HG02981 (cell line): ENCODE data around the gene SV2B.
A peak's percentile ranks its signal among the peaks of the same experiment; 100 is the strongest.
"Not testable (repeated sequence)": the region's sequence is repeated elsewhere in the genome, so short reads cannot be mapped to it uniquely, and the experiment has no call there.

Experiments
- ATAC-seq: cut with Tn5 transposase; IDR thresholded peaks from one replicate; pipeline ENCODE4 v1.9.1; 2021; ENCODE audit warnings: mild to moderate bottlenecking, moderate library complexity; ENCODE audit not compliant: unreplicated experiment

The SV2B gene, protein sequence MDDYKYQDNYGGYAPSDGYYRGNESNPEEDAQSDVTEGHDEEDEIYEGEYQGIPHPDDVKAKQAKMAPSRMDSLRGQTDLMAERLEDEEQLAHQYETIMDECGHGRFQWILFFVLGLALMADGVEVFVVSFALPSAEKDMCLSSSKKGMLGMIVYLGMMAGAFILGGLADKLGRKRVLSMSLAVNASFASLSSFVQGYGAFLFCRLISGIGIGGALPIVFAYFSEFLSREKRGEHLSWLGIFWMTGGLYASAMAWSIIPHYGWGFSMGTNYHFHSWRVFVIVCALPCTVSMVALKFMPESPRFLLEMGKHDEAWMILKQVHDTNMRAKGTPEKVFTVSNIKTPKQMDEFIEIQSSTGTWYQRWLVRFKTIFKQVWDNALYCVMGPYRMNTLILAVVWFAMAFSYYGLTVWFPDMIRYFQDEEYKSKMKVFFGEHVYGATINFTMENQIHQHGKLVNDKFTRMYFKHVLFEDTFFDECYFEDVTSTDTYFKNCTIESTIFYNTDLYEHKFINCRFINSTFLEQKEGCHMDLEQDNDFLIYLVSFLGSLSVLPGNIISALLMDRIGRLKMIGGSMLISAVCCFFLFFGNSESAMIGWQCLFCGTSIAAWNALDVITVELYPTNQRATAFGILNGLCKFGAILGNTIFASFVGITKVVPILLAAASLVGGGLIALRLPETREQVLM

DNA sequence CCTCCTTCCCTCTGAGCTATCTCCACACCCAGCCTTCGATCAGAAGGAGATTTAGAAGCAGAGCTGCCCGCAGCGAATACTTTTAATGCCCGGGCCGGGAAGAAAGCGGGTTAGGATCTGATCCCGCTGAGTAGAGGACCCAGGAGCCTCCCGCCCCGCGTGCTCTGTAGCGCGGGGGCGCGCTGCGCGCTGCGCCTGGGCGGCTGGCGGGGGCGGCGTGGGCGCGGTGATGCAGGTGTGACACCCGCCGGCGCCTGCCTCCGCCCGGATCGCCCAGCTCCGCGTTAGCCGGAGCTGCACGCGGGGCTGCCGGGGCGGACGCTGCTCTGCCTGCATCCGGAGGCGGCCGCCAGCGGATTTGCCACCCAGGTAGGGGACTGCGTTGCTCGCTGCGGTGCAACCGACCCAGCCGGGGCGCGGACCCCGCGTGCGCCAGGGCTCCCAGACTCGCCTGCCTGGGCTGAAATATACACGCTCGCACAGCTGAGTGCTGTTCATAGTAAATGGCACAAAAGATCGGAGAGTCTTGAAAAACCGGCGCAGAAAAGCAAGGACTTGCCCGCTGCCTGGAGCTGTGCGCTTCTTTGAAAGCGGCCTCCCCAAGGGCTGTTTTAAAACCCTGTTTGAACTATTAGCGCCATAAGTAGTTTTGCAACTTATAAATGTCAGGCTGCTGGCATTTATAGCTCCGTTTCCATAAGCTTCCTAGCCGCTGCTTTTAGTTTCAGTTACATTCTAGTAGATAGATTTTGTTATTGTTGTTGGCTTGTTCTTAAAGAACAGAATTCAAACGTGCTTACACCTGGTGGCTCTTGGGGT, at the start of gene SV2B:
Gene SV2B (plus strand): TSS at position 263 of the 819 bp plus-strand sequence. CDS start 126,007 bp downstream, outside the sequence.
- ATAC-seq = no peak

DNA sequence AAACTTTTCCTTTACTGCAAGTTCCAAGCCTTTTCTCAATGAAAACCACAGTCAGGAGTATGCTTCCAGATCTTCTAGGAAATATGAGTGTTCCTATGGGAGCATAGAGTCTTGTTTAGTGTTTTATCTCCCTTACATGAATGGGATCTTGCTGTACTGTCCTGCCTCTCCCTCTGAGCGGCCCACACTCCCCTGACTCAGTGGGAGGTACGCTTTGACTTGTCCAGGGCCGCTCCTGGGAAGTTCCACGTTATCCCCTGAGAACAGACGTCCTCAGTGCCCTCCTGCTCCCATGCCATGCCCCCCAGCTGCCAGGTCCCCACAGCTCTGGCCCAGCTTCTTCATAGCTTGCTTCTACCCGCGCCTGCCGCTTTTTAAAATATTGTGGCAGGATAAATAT, 48.8 kb upstream of the SV2B start:
- no peak for ATAC-seq

DNA sequence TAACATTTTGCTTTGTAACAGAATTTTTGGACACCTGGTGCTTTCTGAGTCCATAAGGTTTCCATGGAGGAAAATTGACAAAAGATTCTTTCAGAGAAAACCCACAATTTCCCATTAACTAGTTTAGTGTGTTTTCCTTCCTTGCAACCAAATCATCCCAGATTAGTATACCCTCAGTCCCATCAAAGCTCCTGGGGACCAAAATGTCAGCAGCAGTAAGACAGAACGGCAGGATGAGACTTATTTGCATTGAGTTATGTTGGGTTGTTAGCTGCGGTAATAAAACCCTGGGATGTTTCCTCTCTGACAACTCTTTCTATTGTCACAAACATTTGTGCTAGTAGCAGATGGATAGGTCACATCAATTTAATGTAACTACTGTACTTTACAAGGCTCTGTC, 45.2 kb upstream of the SV2B start:
- no peak for ATAC-seq

DNA sequence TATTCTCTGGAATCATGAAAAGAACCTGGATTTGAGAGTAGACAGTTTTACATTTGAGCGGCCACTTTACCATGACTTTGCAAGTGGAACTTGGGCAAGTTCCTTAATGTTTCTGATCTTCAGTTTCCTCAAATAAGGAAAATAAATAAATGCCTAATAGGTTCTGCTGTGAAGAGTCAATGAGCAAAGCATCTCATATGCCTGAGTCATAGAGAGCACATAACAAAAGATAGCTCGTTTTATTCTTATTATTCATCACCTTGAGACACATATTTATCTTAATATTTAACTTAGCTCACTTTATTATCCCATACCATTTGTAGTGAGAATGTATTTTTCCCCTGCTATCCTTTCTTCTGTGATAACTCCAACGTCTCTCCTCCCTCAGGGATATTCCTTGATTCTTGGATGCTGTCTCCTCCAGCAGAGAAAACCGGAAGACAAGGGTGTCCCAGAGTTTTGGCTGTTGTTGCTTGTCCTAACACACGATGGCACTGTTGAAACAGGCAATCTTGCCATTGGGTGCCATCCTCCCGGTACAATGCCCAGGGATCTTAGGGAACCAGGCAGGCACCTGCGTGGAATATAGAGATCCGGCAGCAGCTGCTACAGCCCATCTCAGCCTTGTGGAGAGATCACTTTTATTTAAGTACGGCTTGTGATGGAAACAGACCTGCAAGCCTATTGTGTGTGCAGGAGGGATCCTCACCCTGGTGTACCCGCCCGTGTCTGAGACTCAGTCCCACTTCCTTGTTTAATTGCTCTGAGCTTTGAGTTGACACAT, 44.3 kb upstream of the SV2B start:
- ATAC-seq = peak; percentile 56

DNA sequence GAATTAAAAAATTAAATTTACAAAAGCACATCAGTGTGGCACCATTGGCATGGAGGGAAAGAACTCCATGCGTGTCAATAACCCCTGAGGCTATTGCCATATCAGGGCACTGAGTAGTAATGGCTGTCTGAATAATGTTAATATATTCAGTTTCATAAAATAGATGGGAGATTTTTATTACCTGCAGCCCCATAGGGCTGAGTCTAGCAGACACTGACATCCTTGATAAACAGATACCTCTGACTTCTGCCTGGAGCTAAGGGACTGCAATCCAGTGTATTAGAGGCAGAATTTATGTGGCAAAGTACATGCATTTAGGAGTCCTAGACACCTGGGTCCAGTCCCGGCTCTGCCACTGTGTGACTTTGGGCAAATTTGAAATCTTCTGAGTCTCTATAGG, 38.8 kb upstream of the SV2B start:
- ATAC-seq = no peak

DNA sequence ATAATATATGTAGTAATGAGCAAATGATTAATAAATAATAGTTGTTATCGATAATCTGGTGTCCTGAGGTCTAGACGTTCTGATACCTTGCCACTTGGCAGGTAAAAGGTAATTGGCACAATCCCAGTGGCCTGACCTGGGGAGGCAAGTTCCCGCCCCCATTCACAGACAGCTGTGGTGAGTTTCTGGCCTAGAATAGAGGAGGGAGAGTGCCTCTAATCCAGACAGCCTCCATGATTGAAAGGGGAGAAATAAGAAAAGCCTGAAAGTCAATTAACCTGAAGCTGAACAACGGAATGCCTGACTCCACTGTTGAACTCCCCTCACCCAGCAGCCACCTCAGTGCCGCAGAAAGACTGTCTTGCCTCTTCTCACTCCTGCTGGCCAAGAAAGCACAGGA, 38.1 kb upstream of the SV2B start:
- ATAC-seq = no peak

DNA sequence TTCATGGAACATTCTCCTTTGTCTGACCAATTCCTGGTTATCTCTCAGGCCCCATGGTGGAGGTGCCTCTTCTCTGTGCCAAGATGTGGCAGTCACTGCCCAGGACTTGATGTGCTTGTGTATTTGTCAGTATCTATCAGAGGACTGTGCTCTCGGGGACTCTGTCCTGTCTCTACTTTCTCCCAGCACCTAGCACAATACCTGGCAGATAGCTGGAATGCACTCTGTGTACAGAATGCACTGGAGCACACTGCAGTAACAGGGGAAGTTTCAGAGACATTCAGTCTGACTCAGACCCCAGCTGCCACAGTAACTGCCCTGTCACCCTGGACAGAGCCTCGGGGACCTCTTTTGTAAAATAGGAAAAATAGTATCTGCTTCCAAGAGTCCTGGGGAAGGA, 34.6 kb upstream of the SV2B start:
- no peak for ATAC-seq

DNA sequence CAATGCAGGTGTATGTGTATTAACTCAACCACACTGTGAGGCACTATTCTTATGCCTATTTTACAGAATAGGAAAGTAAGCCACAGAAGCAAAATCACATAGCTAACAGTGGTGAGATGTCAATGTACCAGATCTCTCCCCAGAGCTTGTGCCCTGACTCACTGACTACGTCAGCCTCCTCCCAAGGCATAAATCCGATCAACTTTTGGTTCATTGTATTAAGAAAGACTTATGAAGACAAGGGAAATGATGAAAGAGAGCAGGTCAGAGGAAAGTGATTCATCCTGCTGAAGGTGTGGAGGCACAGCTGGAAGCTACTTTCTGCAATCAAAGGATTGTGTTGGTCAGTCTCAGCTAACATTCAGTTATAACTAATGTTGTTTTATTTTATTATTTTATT, 33.0 kb upstream of the SV2B start:
- ATAC-seq = no peak

DNA sequence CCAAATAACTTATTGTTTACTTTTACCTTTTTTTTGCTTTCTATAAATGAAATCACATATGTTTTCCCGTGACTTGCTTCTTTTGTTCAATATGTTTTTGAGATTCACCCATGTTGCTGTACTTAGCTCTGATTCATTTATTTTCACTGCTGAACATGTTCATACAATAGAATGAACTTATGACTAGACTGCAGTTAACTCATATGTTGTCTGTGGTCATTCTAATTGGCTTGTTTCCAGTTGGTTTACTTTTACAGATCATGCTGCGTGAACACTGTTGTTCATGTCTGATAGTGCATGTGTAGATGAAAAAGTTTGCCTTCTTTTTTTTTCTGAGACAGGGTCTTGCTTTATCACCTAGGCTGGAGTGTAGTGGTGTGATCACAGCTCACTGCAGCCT, 31.6 kb upstream of the SV2B start:
- ATAC-seq = no peak

DNA sequence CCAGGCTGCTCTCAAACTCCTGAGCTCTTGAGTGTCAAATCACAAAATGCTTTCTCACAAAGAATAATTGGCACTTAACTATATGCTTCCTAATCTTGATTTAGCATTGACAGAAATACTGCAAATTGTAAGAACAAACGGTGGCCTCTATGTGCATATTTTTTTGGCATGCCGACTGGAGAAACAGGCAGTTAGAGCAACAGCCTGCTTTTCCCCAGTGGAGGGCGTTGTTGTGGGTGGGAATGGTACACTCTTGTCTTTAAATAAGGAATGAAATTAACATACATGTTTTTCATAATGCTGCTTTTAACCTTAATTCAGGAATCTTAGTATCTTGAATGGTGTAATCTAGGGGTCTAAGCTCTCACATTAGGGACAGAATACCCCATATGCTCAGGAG, 31.1 kb upstream of the SV2B start:
- no peak for ATAC-seq

DNA sequence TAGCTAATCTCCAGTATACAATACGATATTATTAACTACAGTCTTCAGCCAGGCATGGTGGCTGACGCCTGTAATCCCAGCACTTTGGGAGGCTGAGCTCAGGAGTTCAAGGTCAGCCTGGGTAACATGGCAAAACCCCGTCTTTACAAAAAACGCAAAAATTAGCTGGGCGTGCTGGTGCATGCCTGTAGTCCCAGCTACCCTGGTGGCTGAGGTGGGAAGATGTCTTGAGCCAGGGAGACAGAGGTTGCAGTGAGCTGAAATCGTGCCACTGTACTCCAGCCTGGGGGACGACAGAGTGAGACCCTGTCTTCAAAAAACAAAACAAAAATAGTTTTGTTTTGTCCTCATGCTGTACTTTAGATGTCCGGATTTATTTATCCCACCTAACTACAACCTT, 29.2 kb upstream of the SV2B start:
- ATAC-seq = no peak

DNA sequence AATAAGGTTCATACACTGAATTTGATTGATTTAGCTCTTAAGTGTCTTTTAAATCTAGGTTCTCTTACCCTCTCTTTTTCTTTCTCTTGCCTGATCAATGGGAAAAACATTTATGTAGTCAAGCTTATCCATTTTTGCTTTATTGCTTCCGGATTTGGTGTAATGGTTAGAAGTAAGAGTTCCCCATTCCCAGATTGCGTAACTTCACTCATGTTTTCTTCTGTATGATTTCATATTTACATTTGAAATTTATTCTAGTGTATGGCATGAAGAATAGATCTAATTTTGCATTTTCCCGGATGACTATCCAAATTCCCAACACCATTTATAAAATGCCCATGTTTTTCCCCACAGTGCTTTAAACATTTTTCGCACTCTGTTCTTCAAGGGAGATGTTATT, 27.9 kb upstream of the SV2B start:
- no peak for ATAC-seq

DNA sequence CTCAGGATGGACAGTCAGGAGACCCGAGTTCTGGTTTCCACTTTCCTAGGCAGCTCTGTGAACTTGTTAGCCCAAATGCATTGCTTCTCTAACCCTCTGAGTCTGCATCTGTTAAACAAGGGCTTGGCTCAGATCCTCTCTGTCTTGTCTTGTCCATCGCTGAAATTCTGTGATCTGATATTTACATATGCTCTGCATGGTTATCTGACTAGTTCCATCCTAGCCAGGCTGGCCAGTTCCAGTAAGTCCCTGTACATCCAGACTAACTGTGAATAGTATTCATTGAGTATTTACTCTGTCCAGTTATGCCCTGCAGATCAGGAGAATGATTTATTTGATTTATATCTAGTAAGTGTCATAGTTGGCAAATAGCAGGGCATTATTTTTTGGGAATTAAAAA, 27.0 kb upstream of the SV2B start:
- ATAC-seq = no peak

DNA sequence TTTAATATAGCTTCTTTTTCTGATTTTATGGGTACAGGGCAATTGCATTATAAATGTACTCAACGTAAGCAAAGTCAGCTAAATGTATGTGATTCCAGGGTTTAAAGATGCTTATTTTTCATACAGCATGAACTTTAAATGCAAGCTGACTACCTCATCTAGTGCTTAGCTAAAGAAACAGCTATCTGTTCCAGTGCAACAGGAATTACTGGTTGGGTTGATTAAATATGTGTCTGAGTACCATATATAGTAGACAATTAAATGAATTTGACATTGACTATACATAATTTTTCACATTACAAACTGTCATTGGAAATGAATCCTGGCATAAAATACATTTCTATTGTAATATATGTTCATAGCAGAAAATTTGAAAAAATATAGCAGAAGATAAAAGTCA, 26.3 kb upstream of the SV2B start:
- ATAC-seq = no peak

DNA sequence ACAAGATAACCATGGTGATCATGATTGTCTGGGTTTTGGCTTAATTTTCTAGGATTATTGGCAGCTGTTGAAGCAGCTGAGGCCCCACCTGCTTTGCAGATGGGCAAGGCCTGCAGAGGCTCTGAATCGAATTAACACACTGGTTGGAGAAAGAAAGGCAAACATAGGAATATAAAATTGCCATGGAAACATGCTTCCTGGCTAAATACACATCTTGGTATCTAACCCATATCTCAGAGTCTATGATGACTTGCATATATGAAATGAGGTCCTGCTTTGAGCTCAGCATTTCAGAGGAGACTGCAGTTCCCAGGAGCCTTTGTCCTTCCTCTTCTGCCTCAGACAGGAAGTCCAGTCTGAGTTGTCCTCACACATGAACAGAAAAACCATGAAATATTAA, 24.3 kb upstream of the SV2B start:
- no peak for ATAC-seq

DNA sequence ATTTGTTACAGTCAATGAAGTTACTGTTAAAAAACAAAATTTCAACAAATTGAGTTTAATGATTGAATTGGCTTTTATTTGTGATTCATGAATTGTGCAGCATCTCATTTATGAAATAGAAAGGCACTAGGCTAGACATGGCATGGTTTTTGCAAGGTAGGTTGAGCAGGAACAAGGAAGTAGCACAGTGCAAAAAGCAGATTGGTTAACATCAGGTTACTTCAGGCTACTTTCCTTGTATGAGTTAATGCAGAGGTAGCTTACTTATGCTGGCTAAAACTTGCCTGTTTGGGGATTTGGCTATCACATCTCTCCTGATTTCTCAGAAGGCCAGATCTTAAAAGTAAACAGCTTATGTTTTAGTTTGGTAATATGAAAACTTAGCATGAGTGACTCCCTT, 23.0 kb upstream of the SV2B start:
- ATAC-seq = no peak

DNA sequence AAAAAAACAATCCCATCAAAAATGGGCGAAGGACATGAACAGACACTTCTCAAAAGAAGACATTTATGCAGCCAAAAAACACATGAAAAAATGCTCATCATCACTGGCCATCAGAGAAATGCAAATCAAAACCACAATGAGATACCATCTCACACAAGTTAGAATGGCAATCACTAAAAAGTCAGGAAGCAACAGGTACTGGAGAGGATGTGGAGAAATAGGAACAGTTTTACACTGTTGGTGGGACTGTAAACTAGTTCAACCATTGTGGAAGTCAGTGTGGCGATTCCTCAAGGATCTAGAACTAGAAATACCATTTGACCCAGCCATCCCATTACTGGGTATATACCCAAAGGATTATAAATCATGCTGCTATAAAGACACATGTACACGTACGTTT, 6.2 kb upstream of the SV2B start:
- ATAC-seq = not testable (repeated sequence)

DNA sequence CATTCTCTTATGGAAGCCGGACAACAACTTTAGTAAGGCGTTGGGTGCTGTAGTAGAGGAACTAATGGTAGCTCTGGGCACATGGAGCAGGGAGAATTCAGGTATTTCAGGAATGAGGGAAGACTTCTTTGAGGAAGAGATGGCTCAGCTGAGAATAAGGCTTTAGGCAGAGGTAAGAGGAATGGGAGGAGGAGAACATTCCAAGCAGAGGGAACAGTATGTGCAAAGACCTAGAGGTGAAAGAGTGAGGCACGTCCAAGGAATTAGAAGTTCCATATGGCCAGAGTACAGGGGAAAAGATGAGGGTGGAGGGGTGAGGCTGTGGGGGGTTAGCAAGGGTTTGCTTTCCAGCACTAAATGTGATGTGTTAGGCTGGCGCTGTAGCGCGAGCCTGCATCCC, 1.6 kb upstream of the SV2B start:
- no peak for ATAC-seq

DNA sequence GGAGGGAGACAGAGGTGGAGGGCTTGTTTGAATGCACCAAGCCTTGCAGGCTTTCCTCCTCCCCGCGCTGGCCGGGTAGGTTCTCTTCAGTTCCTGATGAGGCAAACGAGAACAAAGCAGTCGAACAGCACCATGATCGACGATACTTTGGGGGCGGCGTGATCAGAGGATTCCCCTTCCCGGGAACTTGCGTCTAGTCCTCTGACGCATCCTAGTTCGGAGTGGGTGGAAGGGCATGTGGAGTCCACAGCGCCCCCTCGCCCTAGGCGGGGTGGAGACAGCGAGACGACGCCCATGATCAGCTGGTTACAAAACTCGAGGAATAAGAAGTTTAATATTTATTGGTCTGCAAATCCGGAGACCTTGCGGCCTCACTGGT, 452 bp upstream of the SV2B start:
- ATAC-seq = no peak

DNA sequence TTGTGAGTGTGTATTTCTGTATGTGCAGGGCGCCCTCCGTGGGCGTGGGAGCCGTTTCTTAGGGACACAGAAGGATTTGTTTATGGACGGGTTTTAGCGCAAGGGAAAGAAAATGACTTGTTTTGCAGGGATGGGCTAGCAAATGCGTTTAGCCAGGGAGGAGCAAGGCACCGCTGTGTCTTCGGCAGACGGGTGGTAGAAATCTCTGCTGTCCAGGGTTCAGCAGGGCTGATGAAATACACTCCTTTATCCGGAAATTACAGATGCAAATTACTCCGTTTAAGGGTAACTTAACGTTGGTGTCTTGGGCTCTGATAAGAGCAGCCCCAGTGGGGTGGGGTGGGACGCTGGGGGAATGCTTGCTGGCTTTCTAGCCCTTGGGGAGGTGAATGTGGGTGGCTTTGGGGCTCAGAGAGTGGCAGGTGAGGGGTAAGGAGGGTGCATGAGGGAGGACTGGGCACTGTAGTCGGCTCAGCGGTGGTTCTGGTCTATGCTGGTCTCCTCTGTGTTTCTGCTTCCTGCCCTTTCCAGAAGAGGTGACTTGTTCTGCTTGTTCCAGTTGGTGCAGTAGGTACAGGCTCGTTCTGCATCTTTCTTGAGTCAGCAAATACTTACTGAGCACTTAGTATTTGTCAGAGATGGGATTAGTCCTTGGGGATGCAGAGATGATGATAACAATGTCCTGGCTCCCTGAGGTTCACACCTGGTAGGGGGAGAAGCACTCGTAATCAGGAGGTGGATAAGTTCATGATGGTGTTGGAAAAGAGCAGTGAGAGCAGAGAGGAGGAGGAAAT, 954 bp downstream of the SV2B start:
- no peak for ATAC-seq
